ENCODE measurements around the gene KDM4B.

KDM4B gene

GRCh38 chr19:5103061-5103701 is 134.3 kb downstream of the KDM4B start:
- DNase-seq (ENCODE audit: low read depth in 2 of 3, low spot score in 2 of 3), result no peak

DNA sequence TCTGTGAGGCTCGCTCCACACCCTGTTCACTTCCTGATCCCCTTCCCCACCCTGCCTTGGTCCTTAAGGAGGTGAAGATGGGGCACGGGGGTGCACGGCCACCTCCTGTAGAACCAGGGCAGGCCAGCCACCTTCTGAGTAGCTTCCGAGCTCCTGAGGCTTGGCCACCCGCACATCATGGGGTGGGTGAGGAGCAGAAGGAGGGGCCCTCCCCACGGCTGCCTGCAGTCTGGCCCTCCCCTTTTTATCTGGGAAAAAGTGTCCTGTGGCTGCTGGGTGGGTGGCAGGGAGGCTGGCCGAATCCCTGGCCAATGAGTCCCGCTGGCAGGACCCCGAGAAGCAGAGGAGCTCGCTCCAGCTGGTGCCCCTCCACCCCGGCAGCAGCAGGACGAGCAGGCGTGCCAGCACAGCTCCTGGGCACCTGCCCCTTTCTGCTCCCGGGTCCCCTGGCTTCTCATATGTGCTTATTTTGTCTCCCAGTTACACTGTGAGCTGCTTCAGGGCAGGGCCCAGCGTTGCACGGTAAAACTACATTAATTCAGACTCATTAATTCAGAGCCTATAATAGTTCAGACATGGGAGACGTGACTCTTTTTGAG is 135.0 kb downstream of the KDM4B start:
- DNase-seq (ENCODE audit: low read depth in 2 of 3, low spot score in 2 of 3), result no peak

GRCh38 chr19:5104871-5105351 is 136.0 kb downstream of the KDM4B start:
- DNase-seq (ENCODE audit: low read depth in 2 of 3, low spot score in 2 of 3), result no peak

DNA sequence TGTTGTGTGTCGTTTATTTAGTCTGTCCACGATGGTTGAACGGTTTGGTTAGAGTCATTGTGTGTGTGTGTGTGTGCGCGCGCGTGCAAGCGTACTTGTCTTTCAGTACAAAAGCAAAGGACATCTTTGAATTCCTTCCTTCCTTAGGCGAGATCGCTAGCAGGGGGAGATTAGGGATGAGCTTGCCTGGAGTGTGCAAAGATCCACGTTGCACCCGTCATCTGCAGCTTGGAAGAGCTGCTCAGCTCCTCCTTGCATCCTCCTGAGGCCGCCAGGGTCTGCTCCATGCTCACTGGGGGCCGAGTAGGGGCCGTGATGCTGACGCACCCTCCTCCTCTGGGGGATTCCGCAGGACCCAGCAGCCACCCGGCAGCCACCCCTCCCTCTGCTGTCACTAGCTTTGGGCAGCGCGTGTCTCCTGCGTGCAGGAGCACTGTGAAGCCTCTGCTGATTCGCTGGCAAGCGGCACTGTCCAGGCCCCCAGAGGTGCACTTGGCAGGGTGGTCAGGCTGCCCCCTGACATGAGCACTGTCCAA is 137.3 kb downstream of the KDM4B start:
- DNase-seq (ENCODE audit: low read depth in 2 of 3, low spot score in 2 of 3), result no peak

DNA sequence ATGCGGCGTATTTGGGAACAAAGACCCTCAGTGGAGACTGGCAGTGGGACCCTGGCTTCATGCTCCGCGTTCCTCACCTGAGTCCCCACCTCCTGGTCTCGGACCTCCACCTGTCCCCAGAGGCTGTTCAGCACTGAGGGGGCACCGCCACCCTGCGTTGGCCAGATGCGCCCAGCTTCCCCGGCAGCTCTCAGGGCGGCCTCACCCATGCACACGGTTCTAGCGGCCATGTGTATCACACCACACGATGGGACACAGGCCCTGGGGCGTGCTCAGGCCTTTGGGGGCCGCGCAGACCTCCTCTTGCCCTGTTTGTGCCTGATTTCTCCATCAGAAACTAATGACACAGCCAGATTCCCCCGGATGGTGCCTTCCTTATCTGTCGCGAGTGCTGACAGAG is 138.1 kb downstream of the KDM4B start:
- no peak for DNase-seq (ENCODE audit: low read depth in 2 of 3, low spot score in 2 of 3)

GRCh38 chr19:5107432-5108122 is 138.7 kb downstream of the KDM4B start:
- no peak for DNase-seq (ENCODE audit: low read depth in 2 of 3, low spot score in 2 of 3)

- no peak for DNase-seq (ENCODE audit: low read depth in 2 of 3, low spot score in 2 of 3)
Observed at GRCh38 chr19:5108123-5108596, 139.2 kb downstream of the KDM4B start.

GRCh38 chr19:5108866-5109265 is 140.0 kb downstream of the KDM4B start:
- no peak for DNase-seq (ENCODE audit: low read depth in 2 of 3, low spot score in 2 of 3)

DNA sequence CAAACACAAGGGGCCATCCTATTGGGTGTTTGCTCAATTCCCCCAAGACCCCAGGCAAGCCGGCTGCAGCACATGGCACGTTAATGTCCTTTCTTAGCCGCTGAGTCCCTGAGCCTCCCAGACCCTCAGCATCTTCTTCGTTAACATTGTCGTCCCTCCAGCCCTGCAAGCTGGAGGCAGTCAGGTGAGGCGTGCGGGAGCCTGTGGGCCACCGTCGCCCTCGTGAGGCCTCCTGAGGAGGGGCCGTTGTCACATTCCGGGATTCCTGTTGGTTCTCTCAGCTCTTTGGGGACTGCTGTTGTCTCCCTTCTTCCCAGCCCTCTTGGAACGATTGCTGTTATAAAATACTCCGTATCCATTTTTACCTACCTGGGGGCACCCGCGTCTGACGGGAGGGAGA is 140.6 kb downstream of the KDM4B start:
- DNase-seq (ENCODE audit: low read depth in 2 of 3, low spot score in 2 of 3), result no peak

GRCh38 chr19:5110546-5110945 is 141.6 kb downstream of the KDM4B start:
- DNase-seq (ENCODE audit: low read depth in 2 of 3, low spot score in 2 of 3), result no peak

- DNase-seq (ENCODE audit: low read depth in 2 of 3, low spot score in 2 of 3), result no peak
Observed at GRCh38 chr19:5111051-5111450, 142.1 kb downstream of the KDM4B start.

DNA sequence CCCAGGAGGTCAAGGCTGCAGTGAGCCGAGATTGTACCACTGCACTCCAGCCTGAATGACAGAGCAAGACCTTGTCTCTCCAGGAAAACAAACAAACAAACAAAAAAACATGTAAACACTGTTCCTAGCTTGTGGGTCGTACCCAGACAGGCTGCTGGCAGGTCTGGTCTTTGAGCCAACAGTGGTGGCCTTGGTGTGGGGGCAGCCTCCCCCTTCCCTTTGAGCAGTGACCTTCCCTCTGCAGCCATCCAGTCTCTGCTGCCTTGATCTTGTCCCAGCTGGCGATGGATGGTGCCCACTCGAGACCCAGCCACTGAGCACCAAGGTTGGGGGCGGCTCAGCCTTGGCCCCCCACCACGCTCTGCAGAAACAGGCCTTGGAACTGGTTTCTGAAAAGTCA is 143.3 kb downstream of the KDM4B start:
- no peak for DNase-seq (ENCODE audit: low read depth in 2 of 3, low spot score in 2 of 3)

DNA sequence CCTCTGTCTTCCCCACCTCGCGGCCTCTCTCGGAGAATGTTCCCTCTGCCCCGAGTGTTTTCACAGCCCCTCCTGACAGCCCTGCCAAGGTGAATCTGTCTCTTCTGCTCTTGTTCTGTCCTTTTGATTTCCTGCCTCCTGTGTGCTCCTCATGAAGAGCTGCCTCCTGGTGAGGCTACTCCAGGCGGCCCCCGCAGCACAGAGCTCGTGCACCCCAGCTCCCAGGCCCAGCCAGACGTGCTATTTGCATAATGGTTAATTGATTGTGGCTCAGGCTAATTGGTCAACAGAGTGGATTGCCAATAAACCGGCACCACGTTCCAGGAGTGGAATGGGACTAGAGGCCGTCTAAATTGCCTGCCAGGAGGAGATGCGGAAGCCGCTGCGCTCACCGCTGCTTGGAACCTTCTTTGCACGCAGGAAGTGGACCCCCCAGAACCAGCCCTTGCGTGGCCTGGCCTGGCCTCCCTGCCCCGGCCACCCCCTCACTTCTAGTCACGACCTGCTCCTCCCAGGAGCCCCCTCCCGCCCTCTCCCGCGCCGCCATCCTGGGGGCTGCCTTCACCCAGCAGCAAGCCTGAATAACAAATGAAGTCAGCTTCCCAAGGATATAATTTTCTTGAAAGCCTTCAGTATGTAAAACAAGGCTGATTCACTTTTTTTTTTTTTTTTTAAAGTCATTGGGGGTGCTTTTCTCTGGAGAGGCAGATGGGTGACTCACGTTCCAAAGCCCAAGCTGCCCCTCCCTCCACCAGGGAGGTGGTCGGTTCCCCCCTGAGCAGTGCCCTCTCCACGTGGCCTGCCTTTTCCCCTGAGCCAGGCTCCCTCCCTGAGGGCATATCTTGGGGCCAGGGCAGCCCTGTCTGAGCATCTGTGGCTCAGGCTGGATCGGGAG is 144.0 kb downstream of the KDM4B start:
- no peak for DNase-seq (ENCODE audit: low read depth in 2 of 3, low spot score in 2 of 3)

- DNase-seq (ENCODE audit: low read depth in 2 of 3, low spot score in 2 of 3), result no peak
Observed at GRCh38 chr19:5113633-5114586, 145.0 kb downstream of the KDM4B start.

GRCh38 chr19:5114727-5115126 is 145.8 kb downstream of the KDM4B start:
- no peak for DNase-seq (ENCODE audit: low read depth in 2 of 3, low spot score in 2 of 3)

GRCh38 chr19:5115351-5115750 is 146.4 kb downstream of the KDM4B start:
- no peak for DNase-seq (ENCODE audit: low read depth in 2 of 3, low spot score in 2 of 3)

DNA sequence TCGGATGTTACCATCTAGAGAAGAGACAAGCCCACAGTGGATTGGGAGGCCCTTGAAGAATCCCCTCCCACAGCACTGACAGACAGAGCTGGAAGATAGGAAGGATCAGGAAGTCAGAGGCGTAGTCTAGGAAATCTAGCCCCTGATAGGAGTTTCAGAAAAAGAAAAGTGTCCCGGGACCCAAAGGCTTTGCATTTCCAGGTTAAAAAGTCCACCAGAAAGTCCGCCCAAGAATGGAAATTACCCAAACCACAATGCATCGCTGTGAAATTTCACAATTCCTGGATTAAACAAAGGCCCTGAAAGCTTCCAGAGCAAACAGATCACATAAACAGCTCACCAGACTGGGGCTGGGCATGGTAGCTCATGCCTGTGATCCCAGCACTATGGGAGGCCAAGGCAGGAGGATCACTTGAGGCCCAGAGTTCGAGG is 146.9 kb downstream of the KDM4B start:
- DNase-seq (ENCODE audit: low read depth in 2 of 3, low spot score in 2 of 3), result no peak

DNA sequence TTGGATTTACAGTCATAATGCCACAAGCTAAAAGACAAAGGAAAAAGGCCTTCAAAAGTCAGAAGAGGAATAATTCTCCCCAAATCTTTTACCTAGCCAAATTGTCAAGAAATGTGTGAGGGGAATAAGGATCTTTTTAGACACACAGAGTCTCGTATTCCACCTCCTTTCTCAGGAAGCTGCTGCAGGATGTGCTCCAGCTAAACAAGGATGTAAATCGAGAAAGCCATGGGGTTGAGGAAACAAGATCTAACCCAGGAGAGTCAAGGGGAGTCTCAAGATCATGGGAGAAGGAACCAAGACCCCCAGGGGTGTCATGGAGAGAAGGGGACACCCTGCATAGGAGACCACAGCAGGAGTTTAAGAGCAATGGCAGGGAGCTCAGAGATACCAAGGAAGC is 147.4 kb downstream of the KDM4B start:
- no peak for DNase-seq (ENCODE audit: low read depth in 2 of 3, low spot score in 2 of 3)

DNA sequence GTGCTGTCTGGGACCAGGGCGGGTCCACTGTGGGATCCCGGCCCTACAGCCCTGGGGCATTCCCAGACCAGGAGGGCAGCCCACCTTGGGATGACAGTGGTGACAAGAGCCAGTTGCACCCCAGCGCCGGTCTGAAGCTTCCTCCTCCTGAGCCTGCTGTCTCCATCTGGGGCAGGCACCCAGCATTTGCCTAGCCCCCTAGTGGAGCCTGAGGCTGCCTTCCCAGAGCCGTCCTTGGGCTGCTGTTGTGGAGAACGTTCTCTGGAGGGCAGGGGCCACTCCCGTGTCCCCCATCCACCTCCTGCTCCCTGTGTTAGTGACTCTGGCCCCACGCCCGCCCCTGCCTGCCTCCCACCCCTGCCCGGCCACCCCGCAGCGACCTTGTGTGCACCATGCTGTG is 148.5 kb downstream of the KDM4B start:
- no peak for DNase-seq (ENCODE audit: low read depth in 2 of 3, low spot score in 2 of 3)

- no peak for DNase-seq (ENCODE audit: low read depth in 2 of 3, low spot score in 2 of 3)
Observed at GRCh38 chr19:5118026-5118425, 149.1 kb downstream of the KDM4B start.
